HG03439 (cell line): ENCODE data around the gene DDX19B.
"Not testable (repeated sequence)": the region's sequence is repeated elsewhere in the genome, so short reads cannot be mapped to it uniquely, and the experiment has no call there.

Experiments
- ATAC-seq: cut with Tn5 transposase; IDR thresholded peaks from one replicate; pipeline ENCODE4 v1.9.1; 2021; ENCODE audit warnings: mild to moderate bottlenecking, moderate library complexity; ENCODE audit not compliant: unreplicated experiment

The DDX19B gene

GRCh38 chr16:70287304-70287971, 11.5 kb upstream of the DDX19B start:
- ATAC-seq: not testable (repeated sequence)

- ATAC-seq: peak; percentile 93
These were observed 9.5 kb upstream of the DDX19B start, which contains the start of gene AARS1 for GRCh38 chr16:70289229-70290094. TSS of gene AARS1 (minus strand) at chr16:70289506. CDS start at chr16:70282763, 6,743 bp downstream.

- ATAC-seq: no peak
These were observed 8.0 kb upstream of the DDX19B start for GRCh38 chr16:70290949-70291519.

GRCh38 chr16:70292148-70292547, 6.8 kb upstream of the DDX19B start:
- ATAC-seq: not testable (repeated sequence)

- ATAC-seq: no peak
These were observed 4.5 kb upstream of the DDX19B start for GRCh38 chr16:70294385-70295025.

- no peak for ATAC-seq
These were observed 3.4 kb upstream of the DDX19B start for GRCh38 chr16:70295634-70296033.

- no peak for ATAC-seq
These were observed 2.1 kb downstream of the DDX19B start for GRCh38 chr16:70301121-70301520.

- ATAC-seq: no peak
These were observed 3.8 kb downstream of the DDX19B start for GRCh38 chr16:70302745-70303144.

GRCh38 chr16:70304892-70305448, 6.0 kb downstream of the DDX19B start:
- no peak for ATAC-seq

GRCh38 chr16:70306880-70307279, 7.9 kb downstream of the DDX19B start:
- ATAC-seq: no peak

- ATAC-seq: not testable (repeated sequence)
These were observed 8.7 kb downstream of the DDX19B start for GRCh38 chr16:70307726-70308125.

GRCh38 chr16:70320121-70320520, 21.1 kb downstream of the DDX19B start:
- ATAC-seq: no peak

- ATAC-seq: no peak
These were observed 26.2 kb downstream of the DDX19B start for GRCh38 chr16:70324998-70325747.

GRCh38 chr16:70331091-70331490, 32.1 kb downstream of the DDX19B start:
- ATAC-seq: no peak

GRCh38 chr16:70331588-70332358, 32.8 kb downstream of the DDX19B start:
- no peak for ATAC-seq

GRCh38 chr16:70332728-70333127, 33.7 kb downstream of the DDX19B start:
- ATAC-seq: not testable (repeated sequence)

- ATAC-seq: no peak
These were observed 38.8 kb downstream of the DDX19B start for GRCh38 chr16:70337814-70338213.

- no peak for ATAC-seq
These were observed 42.6 kb downstream of the DDX19B start for GRCh38 chr16:70341600-70341999.

- ATAC-seq: no peak
These were observed 43.0 kb downstream of the DDX19B start for GRCh38 chr16:70342016-70342415.
